ENCODE measurements around the gene MAGI2.
A peak's percentile ranks its signal among the peaks of the same experiment; 100 is the strongest.

MAGI2 gene

DNA sequence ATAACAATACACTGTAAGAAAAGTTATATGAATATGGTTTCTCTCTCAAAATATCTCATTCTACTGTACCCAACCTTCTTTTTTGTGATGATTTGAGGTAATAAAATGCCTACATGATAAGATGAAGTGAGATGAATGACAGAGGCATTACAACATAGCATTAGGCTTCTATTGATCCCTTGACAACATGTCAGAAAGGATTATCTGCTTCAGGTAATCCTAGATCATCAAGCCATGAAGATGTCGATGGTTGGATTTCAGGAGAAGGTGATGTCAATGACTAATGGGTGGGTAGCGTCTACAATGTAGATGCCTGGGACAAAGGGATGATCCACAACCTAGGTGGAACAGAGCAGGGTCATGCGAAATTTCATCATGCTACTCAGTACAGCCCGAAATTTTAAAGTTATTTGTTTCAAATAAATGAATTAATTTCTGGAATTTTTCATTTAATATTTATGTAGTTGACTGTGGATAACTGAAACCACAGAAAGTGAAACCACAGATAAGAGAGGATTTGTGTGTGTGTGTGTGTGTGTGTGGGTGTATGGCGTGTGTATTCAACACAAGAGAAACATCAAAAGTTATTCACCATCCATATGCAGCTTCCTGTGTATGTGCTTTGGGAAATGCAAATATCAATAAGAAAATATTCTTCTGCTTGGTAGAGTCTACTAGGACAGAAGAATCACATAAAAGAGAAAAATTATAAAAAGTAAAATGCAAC, 77.0 kb downstream of the MAGI2 start:
- H3K79me2 ChIP-seq (ENCODE audit: insufficient read depth, low read length): no peaks in the 10 kb centered on the region
- H2AFZ ChIP-seq (ENCODE audit: low read length): no peak overlapping the region
- TF ChIP-seq, protein P1, sequence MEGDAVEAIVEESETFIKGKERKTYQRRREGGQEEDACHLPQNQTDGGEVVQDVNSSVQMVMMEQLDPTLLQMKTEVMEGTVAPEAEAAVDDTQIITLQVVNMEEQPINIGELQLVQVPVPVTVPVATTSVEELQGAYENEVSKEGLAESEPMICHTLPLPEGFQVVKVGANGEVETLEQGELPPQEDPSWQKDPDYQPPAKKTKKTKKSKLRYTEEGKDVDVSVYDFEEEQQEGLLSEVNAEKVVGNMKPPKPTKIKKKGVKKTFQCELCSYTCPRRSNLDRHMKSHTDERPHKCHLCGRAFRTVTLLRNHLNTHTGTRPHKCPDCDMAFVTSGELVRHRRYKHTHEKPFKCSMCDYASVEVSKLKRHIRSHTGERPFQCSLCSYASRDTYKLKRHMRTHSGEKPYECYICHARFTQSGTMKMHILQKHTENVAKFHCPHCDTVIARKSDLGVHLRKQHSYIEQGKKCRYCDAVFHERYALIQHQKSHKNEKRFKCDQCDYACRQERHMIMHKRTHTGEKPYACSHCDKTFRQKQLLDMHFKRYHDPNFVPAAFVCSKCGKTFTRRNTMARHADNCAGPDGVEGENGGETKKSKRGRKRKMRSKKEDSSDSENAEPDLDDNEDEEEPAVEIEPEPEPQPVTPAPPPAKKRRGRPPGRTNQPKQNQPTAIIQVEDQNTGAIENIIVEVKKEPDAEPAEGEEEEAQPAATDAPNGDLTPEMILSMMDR (conservative IDR thresholded peaks at IDR 0.05; ENCODE audit: low read length): no peak
- TF ChIP-seq EZH2phosphoT487 (IDR thresholded peaks at IDR 0.05; ENCODE audit: borderline replicate concordance): no peak
- no peaks in the 10 kb centered on the region for H3K9me3 ChIP-seq (ENCODE audit: insufficient read depth, low read depth, low read length)
- no peaks in the 10 kb centered on the region for H3K27me3 ChIP-seq (ENCODE audit: insufficient read depth, low read length, poor library complexity, severe bottlenecking)
- no peaks in the 10 kb centered on the region for H3K36me3 ChIP-seq (ENCODE audit: insufficient read depth, low read length)
- H3K4me3 ChIP-seq (ENCODE audit: low read length, poor library complexity, severe bottlenecking): no peak overlapping the region
- no peaks in the 10 kb centered on the region for H3K9me2 ChIP-seq (replicated peaks; ENCODE audit: low read depth, low read length)
- H3K4me2 ChIP-seq (ENCODE audit: low read depth, low read length, poor library complexity, severe bottlenecking): no peak overlapping the region
- no peaks in the 10 kb centered on the region for H4K20me1 ChIP-seq (ENCODE audit: insufficient read depth, low read length, poor library complexity, severe bottlenecking)
- no peaks in the 10 kb centered on the region for H3K4me1 ChIP-seq (ENCODE audit: insufficient read depth, low read length, poor library complexity, severe bottlenecking)
- H3F3A ChIP-seq (ENCODE audit: low read depth): no peaks in the 10 kb centered on the region
- no peak overlapping the region for H3K9ac ChIP-seq (ENCODE audit: low read depth, low read length, poor library complexity, severe bottlenecking)

GRCh38 chr7:79361214-79361613, 92.3 kb downstream of the MAGI2 start:
- TF ChIP-seq, protein P1 (conservative IDR thresholded peaks at IDR 0.05; ENCODE audit: low read length): peak; percentile 25; the same call in 1 of the 2 replicates
- no peak for TF ChIP-seq EZH2phosphoT487 (IDR thresholded peaks at IDR 0.05; ENCODE audit: borderline replicate concordance)

DNA sequence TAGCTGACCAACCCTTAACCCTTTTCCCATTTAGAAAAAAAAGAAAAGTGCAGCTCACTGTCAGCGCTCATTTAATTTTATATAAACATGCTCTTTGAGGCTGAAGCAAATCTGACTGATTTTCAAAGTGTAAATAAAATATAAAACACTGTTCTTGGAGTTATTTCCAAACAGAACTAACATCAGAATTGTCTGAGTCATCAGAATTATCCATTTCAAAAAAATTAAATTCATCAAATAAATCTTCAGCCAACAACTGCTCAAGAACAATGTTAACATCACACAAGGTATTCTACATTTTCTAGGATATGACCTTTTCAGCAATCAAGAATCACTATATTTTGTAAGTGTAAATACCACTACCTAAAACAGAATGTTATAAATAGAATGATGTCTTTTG, 93.6 kb downstream of the MAGI2 start:
- H3K36me3 ChIP-seq (ENCODE audit: insufficient read depth, low read length): no peaks in the 10 kb centered on the region
- H3K9me3 ChIP-seq (ENCODE audit: insufficient read depth, low read depth, low read length): no peaks in the 10 kb centered on the region
- H3K27me3 ChIP-seq (ENCODE audit: insufficient read depth, low read length, poor library complexity, severe bottlenecking): no peaks in the 10 kb centered on the region
- H3K9me2 ChIP-seq (replicated peaks; ENCODE audit: low read depth, low read length): no peaks in the 10 kb centered on the region
- H3K4me2 ChIP-seq (ENCODE audit: low read depth, low read length, poor library complexity, severe bottlenecking): no peak overlapping the region
- no peak overlapping the region for H3K4me3 ChIP-seq (ENCODE audit: low read length, poor library complexity, severe bottlenecking)
- no peaks in the 10 kb centered on the region for H3K79me2 ChIP-seq (ENCODE audit: insufficient read depth, low read length)
- H2AFZ ChIP-seq (ENCODE audit: low read length): no peak overlapping the region
- TF ChIP-seq, protein P1 (conservative IDR thresholded peaks at IDR 0.05; ENCODE audit: low read length): no peak
- no peak for TF ChIP-seq EZH2phosphoT487 (IDR thresholded peaks at IDR 0.05; ENCODE audit: borderline replicate concordance)
- H4K20me1 ChIP-seq (ENCODE audit: insufficient read depth, low read length, poor library complexity, severe bottlenecking): no peaks in the 10 kb centered on the region
- H3K4me1 ChIP-seq (ENCODE audit: insufficient read depth, low read length, poor library complexity, severe bottlenecking): no peaks in the 10 kb centered on the region
- H3K9ac ChIP-seq (ENCODE audit: low read depth, low read length, poor library complexity, severe bottlenecking): no peak overlapping the region
- H3F3A ChIP-seq (ENCODE audit: low read depth): no peaks in the 10 kb centered on the region

More at GRCh38 chr7:79361214-79361613, 92.3 kb downstream of the MAGI2 start:
- H3K27me3 ChIP-seq (ENCODE audit: insufficient read depth, low read length, poor library complexity, severe bottlenecking): no peaks in the 10 kb centered on the region
- H3K4me1 ChIP-seq (ENCODE audit: insufficient read depth, low read length, poor library complexity, severe bottlenecking): no peaks in the 10 kb centered on the region
- no peaks in the 10 kb centered on the region for H3K9me3 ChIP-seq (ENCODE audit: insufficient read depth, low read depth, low read length)
- no peaks in the 10 kb centered on the region for H4K20me1 ChIP-seq (ENCODE audit: insufficient read depth, low read length, poor library complexity, severe bottlenecking)
- H3K9me2 ChIP-seq (replicated peaks; ENCODE audit: low read depth, low read length): no peaks in the 10 kb centered on the region
- H2AFZ ChIP-seq (ENCODE audit: low read length): no peak overlapping the region
- H3K4me3 ChIP-seq (ENCODE audit: low read length, poor library complexity, severe bottlenecking): no peak overlapping the region
- no peak overlapping the region for H3K4me2 ChIP-seq (ENCODE audit: low read depth, low read length, poor library complexity, severe bottlenecking)
- H3K9ac ChIP-seq (ENCODE audit: low read depth, low read length, poor library complexity, severe bottlenecking): no peak overlapping the region
- H3K79me2 ChIP-seq (ENCODE audit: insufficient read depth, low read length): no peaks in the 10 kb centered on the region
- H3F3A ChIP-seq (ENCODE audit: low read depth): no peaks in the 10 kb centered on the region
- no peaks in the 10 kb centered on the region for H3K36me3 ChIP-seq (ENCODE audit: insufficient read depth, low read length)

Data from Loucy (cell line).